Activated CD8-positive, alpha-beta memory T cell treated with anti-CD3 and anti-CD28 coated beads, Interleukin-2, amount 50 U/mL, for 24 hours (primary cell): ENCODE data around the gene PCDHAC1.

ENCODE experiments used
- DNase-seq: peaks from one replicate; pipeline ENCODE4 v3.0.0-alpha.2; 2020; ENCODE audit errors: extremely low read depth

PCDHAC1 gene

DNA sequence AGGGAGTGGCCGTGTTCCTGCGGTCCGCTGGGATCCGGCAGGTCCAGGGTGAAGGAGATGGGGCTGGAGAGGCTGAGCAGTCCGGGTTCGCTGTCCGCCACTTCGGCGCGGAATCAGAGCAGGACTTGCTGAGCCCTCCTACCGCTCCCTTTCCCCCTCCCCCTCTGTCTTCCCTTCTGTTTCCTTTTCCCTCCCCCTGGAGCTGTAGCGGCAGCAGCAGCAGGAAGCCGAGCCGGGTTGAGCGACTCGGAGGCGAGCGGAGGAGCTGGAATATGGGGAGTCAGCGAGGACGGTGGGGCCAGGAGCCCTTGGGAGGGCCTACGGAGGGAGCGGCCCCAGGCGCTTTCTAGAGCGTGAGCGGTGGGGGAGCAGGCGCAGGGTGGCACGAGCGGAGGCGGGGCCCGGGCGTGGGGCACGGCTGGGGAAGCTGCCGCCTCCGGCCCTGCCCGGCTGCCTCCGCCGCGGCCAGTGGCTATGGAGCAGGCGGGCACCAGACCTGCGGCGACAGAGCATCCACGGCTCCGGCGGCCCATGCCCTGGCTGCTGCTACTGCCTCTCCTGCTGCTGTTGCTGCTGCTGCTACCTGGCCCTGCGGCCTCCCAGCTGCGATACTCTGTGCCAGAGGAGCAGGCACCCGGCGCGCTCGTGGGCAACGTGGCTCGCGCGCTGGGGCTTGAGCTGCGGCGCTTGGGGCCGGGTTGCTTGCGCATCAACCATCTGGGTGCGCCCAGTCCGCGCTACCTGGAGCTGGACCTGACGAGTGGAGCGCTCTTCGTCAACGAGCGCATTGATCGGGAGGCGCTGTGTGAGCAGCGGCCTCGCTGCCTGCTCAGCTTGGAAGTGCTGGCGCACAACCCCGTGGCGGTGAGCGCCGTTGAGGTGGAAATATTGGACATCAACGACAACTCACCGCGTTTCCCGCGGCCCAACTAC, 40.5 kb downstream of the PCDHAC1 start, which contains the start of gene PCDHAC2:
TSS of gene PCDHAC2 (plus strand) at position 184 of the 933 bp plus-strand sequence. CDS start at position 475, 291 bp downstream.
- no peak for DNase-seq

DNA sequence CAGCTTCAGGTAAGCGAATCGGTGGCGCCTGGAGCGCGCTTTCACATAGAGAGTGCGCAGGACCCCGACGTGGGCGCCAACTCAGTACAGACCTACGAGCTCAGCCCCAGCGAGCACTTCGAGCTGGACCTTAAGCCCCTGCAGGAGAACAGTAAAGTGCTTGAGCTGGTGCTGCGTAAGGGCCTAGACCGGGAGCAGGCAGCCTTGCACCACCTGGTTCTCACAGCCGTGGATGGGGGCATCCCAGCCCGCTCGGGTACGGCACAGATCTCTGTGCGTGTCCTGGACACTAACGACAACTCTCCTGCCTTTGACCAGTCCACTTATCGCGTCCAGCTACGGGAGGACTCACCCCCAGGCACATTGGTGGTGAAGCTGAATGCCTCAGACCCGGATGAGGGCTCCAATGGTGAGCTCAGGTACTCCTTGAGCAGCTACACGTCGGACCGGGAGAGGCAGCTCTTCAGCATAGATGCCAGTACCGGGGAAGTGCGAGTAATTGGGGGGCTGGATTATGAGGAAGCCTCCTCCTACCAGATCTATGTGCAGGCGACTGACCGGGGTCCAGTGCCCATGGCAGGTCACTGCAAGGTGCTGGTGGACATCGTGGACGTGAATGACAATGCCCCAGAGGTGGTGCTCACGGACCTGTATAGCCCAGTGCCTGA, 41.3 kb downstream of the PCDHAC1 start:
- no peak for DNase-seq

- DNase-seq, result no peak
Measured at GRCh38 chr5:140969880-140970279, 43.8 kb downstream of the PCDHAC1 start.

- no peak for DNase-seq
Measured at GRCh38 chr5:140973550-140973949, 47.5 kb downstream of the PCDHAC1 start.

- no peak for DNase-seq
Measured at GRCh38 chr5:140977003-140977402, 50.9 kb downstream of the PCDHAC1 start.

DNA sequence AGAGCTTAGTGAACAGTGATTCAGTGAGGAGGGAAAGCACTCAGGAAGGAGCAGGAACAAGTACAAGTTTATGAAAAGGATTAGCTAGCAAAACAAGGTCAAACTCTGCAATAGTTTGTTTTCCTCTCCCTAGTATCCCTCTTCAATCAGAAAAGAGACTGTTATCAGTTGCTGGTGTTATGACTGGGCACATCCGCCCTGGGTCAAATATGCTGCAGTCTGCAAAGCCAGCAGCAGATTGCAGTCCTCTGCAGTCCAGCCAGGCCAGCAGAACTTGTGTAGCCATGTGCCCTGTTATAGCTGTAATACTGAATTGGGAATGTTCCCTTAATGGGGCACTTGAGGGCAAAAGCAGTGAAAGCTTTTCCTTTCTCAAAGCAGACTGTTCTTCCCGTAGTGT, 52.2 kb downstream of the PCDHAC1 start:
- no peak for DNase-seq

DNA sequence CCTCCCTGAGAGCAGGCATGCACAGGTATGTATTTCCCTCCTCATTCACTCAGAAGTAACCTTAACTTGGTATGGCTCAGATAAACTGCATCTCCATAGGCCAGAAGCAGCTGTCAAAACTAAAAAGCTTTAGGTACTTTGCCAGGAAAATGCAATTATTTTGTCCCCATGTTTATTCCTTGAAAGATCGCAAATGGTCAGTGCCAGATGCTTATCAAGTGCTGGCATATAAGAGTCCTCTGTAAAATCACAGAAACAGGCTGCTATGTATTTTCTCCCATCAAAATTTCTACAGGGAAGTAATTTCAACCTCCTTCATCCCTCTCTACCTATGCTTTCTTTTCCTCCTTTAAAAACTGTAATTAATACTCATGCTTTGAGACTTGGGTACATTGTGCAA, 52.9 kb downstream of the PCDHAC1 start:
- DNase-seq, result no peak
